ENCODE data around the gene C14orf93. TPM values are rescaled to one million over a fixed set of nuclear protein-coding genes. Genes with fewer than 3 reads are reported as not detected.
A peak's percentile ranks its signal among the peaks of the same experiment; 100 is the strongest.

The C14orf93 gene
- total and polyA plus RNA-seq, 9 of the 15 experiments (the other 6 are each of a cell fraction or from before 2014, with no cell fraction given) = 2.2 to 22.4 (median 16.1) TPM

GRCh38 chr14:23058654-23059504, 48.9 kb upstream of the C14orf93 start:
- intact Hi-C loops (cut with micrococcal nuclease) = loop anchor here (1.0 kb wide), 3 partner anchors 73 to 130 kb away; partner anchors contain the start of gene PRMT5
- FAIRE-seq (no peak), ATAC-seq (no peak), DNase-seq (ENCODE audit: extremely low read depth in 1 of 4, low spot score in 3 of 4) (no peak)
- H4K20me1 ChIP-seq (replicated peaks; ENCODE audit: control insufficient read depth, insufficient read depth, low read length) = 0 out of 2 replicates have a peak, but pooled peaks cover 2% of the 10 kb centered on the region
- POLR2A ChIA-PET = interaction anchor here (0.8 to 2.9 kb wide), 19 partner anchors 10 to 178 kb away, joined by 3 to 23 read pairs (median 4); partner anchors contain the start of genes ACIN1, AJUBA, C14orf119 and PRMT5
- CTCF ChIA-PET (ENCODE audit: low intra/inter-chr PET ratio) = interaction anchor here (0.5 to 9.2 kb wide), 7 partner anchors 10 to 513 kb away, joined by 3 to 141 read pairs (median 6); no protein-coding TSS in a partner anchor
- no peaks in the 10 kb centered on the region for H3K9me1 ChIP-seq (ENCODE audit: control insufficient read depth, insufficient read depth, low read length)
- H3K27ac ChIP-seq (ENCODE audit: extremely low read depth, low read depth, low read length) = no peak overlapping the region
- H3K9ac ChIP-seq (ENCODE audit: insufficient read depth in 1 of 2, low read depth in 2 of 2, low read length in 2 of 2) = no peak overlapping the region
- peaks cover 11 to 42% of the 10 kb centered on the region in 2 experiments for H3K4me1 ChIP-seq (replicated peaks in 1 of 2; ENCODE audit: control insufficient read depth in 2 of 2, insufficient read depth in 2 of 2, low read length in 2 of 2)
- 0 out of 2 replicates have a peak, but pooled peaks have one; percentile 19 for TF ChIP-seq RBFOX2 (IDR thresholded peaks at IDR 0.05; ENCODE audit: low read depth, low read length)
- peak; percentile 62 for TF ChIP-seq POLR2AphosphoS5 (IDR thresholded peaks at IDR 0.05; ENCODE audit: control insufficient read depth, insufficient read depth, low read depth, low read length)
- TF ChIP-seq MLLT1 (IDR thresholded peaks at IDR 0.05) = peak in 1 of 2 experiments; percentile 87; a peak in 2 of 4 replicates
- no peak for TF ChIP-seq ZC3H8 (IDR thresholded peaks at IDR 0.05)
- peak; percentile 56; the same call in 1 of the 2 replicates for TF ChIP-seq C11orf30 (IDR thresholded peaks at IDR 0.05; ENCODE audit: low read depth)
- no peak for TF ChIP-seq HNRNPUL1 (IDR thresholded peaks at IDR 0.05; ENCODE audit: low read length)
- TF ChIP-seq STAG1 (CRISPR knock-in tag; IDR thresholded peaks at IDR 0.05; ENCODE audit: borderline replicate concordance) = no peak
- 0 out of 2 replicates have a peak, but pooled peaks have one; percentile 34 for TF ChIP-seq SUPT5H (IDR thresholded peaks at IDR 0.05)
- no peaks in the 10 kb centered on the region for H3K9me3 ChIP-seq (replicated peaks; ENCODE audit: control insufficient read depth, insufficient read depth, low read depth, low read length)
- 91% methylated on average over 22 of the region's 32 CpGs for WGBS (ENCODE audit: insufficient coverage, low coverage, missing lambda C conversion rate)
- H2AFZ ChIP-seq (ENCODE audit: low read depth, low read length) = no peak overlapping the region
- BruUV-seq (replicated peaks) = TSS peak; percentile 96
- no peak overlapping the region for H3K4me3 ChIP-seq
- no peak overlapping the region for H3K4me2 ChIP-seq (ENCODE audit: insufficient read depth, low read length)
- no peaks in the 10 kb centered on the region; the same call in 2 of the 3 replicates for H3K79me2 ChIP-seq (ENCODE audit: control insufficient read depth, insufficient read depth, low read length)
- peaks cover 49% of the 10 kb centered on the region for H3K36me3 ChIP-seq (ENCODE audit: control insufficient read depth, insufficient read depth, low read length)
- no peaks in the 10 kb centered on the region for H3K27me3 ChIP-seq (ENCODE audit: control insufficient read depth in 2 of 2, insufficient read depth in 2 of 2, low read length in 2 of 2)
- in situ Hi-C loops (cut with MboI) = no loop called here
